H9 (cell line): Measurements from ENCODE around the gene VAMP8. TPM values are rescaled to one million over a fixed set of nuclear protein-coding genes. Genes with fewer than 3 reads are reported as not detected.

Experiments
- DNase-seq: peaks from one replicate; pipeline ENCODE4 v3.0.0-alpha.2; 2017
- H2AFZ ChIP-seq: one replicate; pipeline ENCODE4 v1.6.1; 2013; ENCODE audit warnings: mild to moderate bottlenecking, low read length, control low read depth, moderate library complexity
- H2AK5ac ChIP-seq: 2 replicates; pipeline ENCODE4 v1.6.1; 2013; ENCODE audit warnings: low read length, control low read depth, mixed read lengths; ENCODE audit not compliant: insufficient read length
- H2BK120ac ChIP-seq: one replicate; pipeline ENCODE4 v1.6.1; 2013; ENCODE audit warnings: low read depth, mild to moderate bottlenecking, low read length, control low read depth, inconsistent platforms; ENCODE audit not compliant: poor library complexity, severe bottlenecking
- H2BK12ac ChIP-seq: 2 replicates; pipeline ENCODE4 v1.6.1; 2013; ENCODE audit warnings: low read length, control low read depth, mixed read lengths, low read depth; ENCODE audit not compliant: insufficient read length
- H2BK15ac ChIP-seq: 2 replicates; pipeline ENCODE4 v1.6.1; 2013; ENCODE audit warnings: low read depth, low read length, control low read depth
- H2BK20ac ChIP-seq: one replicate; pipeline ENCODE4 v1.6.1; 2013; ENCODE audit warnings: low read depth, mild to moderate bottlenecking, low read length, control low read depth, inconsistent platforms; ENCODE audit not compliant: poor library complexity, severe bottlenecking
- H2BK5ac ChIP-seq: 2 replicates; pipeline ENCODE4 v1.6.1; 2013; ENCODE audit warnings: low read length, control low read depth, mixed read lengths; ENCODE audit not compliant: insufficient read length
- H3K14ac ChIP-seq: 2 replicates; pipeline ENCODE4 v1.6.1; 2013; ENCODE audit warnings: low read length, control low read depth; ENCODE audit not compliant: insufficient read depth
- H3K18ac ChIP-seq: 2 replicates; pipeline ENCODE4 v1.6.1; 2013; ENCODE audit warnings: low read depth, mild to moderate bottlenecking, mixed read lengths, low read length, control low read depth; ENCODE audit not compliant: insufficient read length
- H3K23ac ChIP-seq: 2 replicates; pipeline ENCODE4 v1.6.1; 2013; ENCODE audit warnings: low read length, control low read depth, mixed read lengths, low read depth; ENCODE audit not compliant: insufficient read length
- H3K23me2 ChIP-seq: 2 replicates; pipeline ENCODE4 v1.6.1; 2013; ENCODE audit warnings: low read depth, mild to moderate bottlenecking, mixed read lengths, low read length, control low read depth; ENCODE audit not compliant: insufficient read length, poor library complexity, severe bottlenecking
- H3K27ac ChIP-seq: 2 replicates; pipeline ENCODE4 v1.5.1; 2013; ENCODE audit warnings: low read length, control low read depth, mixed read lengths, low read depth; ENCODE audit not compliant: insufficient read length
- H3K27me3 ChIP-seq: 2 replicates; pipeline ENCODE4 v1.6.1; 2013; ENCODE audit warnings: low read length, control low read depth, inconsistent platforms; ENCODE audit not compliant: insufficient read depth
- H3K4ac ChIP-seq: 2 replicates; pipeline ENCODE4 v1.6.1; 2013; ENCODE audit warnings: low read depth, mild to moderate bottlenecking, control low read depth, inconsistent platforms, low read length, moderate library complexity
- H3K4me1 ChIP-seq: 2 replicates; pipeline ENCODE4 v1.6.1; 2013; ENCODE audit warnings: low read length, control low read depth, inconsistent platforms; ENCODE audit not compliant: insufficient read depth
- H3K4me2 ChIP-seq: 2 replicates; pipeline ENCODE4 v1.6.1; 2013; ENCODE audit warnings: low read length, control low read depth, mixed read lengths; ENCODE audit not compliant: insufficient read length, insufficient read depth
- H3K56ac ChIP-seq: 2 replicates; pipeline ENCODE4 v1.6.1; 2013; ENCODE audit warnings: low read depth, mild to moderate bottlenecking, mixed read lengths, low read length, control low read depth; ENCODE audit not compliant: insufficient read length
- H3K79me1 ChIP-seq: 2 replicates; pipeline ENCODE4 v1.6.1; 2013; ENCODE audit warnings: low read depth, mild to moderate bottlenecking, moderate library complexity, low read length, control low read depth, inconsistent platforms; ENCODE audit not compliant: insufficient read depth, poor library complexity, severe bottlenecking
- H3K79me2 ChIP-seq: 2 replicates; pipeline ENCODE4 v1.6.1; 2013; ENCODE audit warnings: low read length, control low read depth, inconsistent platforms; ENCODE audit not compliant: insufficient read depth
- H3K9ac ChIP-seq: 2 replicates; pipeline ENCODE4 v1.6.1; 2013; ENCODE audit warnings: low read length, control low read depth, mixed read lengths; ENCODE audit not compliant: insufficient read length; ENCODE audit errors: extremely low read depth
- H3K9me3 ChIP-seq: one replicate; pipeline ENCODE4 v1.6.1; 2013; ENCODE audit warnings: low read depth, low read length, inconsistent platforms; ENCODE audit not compliant: control insufficient read depth
- H3T11ph ChIP-seq: one replicate; pipeline ENCODE4 v1.6.1; 2013; ENCODE audit warnings: mild to moderate bottlenecking, low read length, control low read depth, inconsistent platforms
- H4K20me1 ChIP-seq: one replicate; pipeline ENCODE4 v1.6.1; 2013; ENCODE audit not compliant: control insufficient read depth, insufficient read length, insufficient read depth
- H4K5ac ChIP-seq: 2 replicates; pipeline ENCODE4 v1.6.1; 2013; ENCODE audit warnings: low read depth, mild to moderate bottlenecking, mixed read lengths, low read length, control low read depth; ENCODE audit not compliant: insufficient read length
- H4K8ac ChIP-seq: replicated peaks from 2 replicates; pipeline ENCODE4 v1.6.1; 2013; ENCODE audit warnings: low read length, control low read depth, mixed read lengths, low read depth; ENCODE audit not compliant: insufficient read length
- H4K91ac ChIP-seq: 2 replicates; pipeline ENCODE4 v1.6.1; 2013; ENCODE audit warnings: low read depth, mild to moderate bottlenecking, moderate library complexity, mixed read lengths, low read length, control low read depth; ENCODE audit not compliant: insufficient read length
- H3K27ac Mint-ChIP-seq, 3 experiments: 2 replicates in 2 of 3; 3 replicates in 1 of 3; pipeline ENCODE4 v1.8.0; 2020 to 2021; ENCODE audit warnings: mixed read lengths in 3 of 3, mild to moderate bottlenecking in 1 of 3, moderate library complexity in 1 of 3
- H3K27me3 Mint-ChIP-seq: 2 replicates; pipeline ENCODE4 v1.8.0; 2021; ENCODE audit warnings: low read depth, mild to moderate bottlenecking, moderate library complexity, mixed read lengths
- H3K36me3 Mint-ChIP-seq, 3 experiments: 2 replicates in 2 of 3; 3 replicates in 1 of 3; pipeline ENCODE4 v1.8.0; 2020 to 2021; ENCODE audit warnings: low read depth in 3 of 3, mixed read lengths in 3 of 3; ENCODE audit not compliant: insufficient read depth in 1 of 3
- H3K4me1 Mint-ChIP-seq, 2 experiments: 2 replicates each; pipeline ENCODE4 v1.8.0; 2020; ENCODE audit warnings: mixed read lengths in 2 of 2
- H3K4me3 Mint-ChIP-seq, 2 experiments: 2 replicates in 1 of 2; 3 replicates in 1 of 2; pipeline ENCODE4 v1.8.0; 2020 to 2021; ENCODE audit warnings: mild to moderate bottlenecking in 2 of 2, mixed read lengths in 2 of 2, moderate library complexity in 1 of 2
- H3K9me3 Mint-ChIP-seq, 2 experiments: 2 replicates in 1 of 2; 3 replicates in 1 of 2; pipeline ENCODE4 v1.8.0; 2020; ENCODE audit warnings: mild to moderate bottlenecking in 2 of 2, mixed read lengths in 2 of 2, moderate library complexity in 1 of 2
- WGBS: extraction: QIAGEN DNeasy Blood & Tissue Kit; methylation state at CpG from one replicate; pipeline ENCODE4 v1.1.7; 2013; ENCODE audit warnings: missing lambda C conversion rate, low lambda C conversion rate, mixed read lengths; ENCODE audit not compliant: insufficient read length; ENCODE audit errors: extremely low coverage; 5-methylcytosine and 5-hydroxymethylcytosine counted together
- total RNA-seq: library from RNA; stranded (reverse); gene quantifications from 2 replicates; pipeline ENCODE4 v1.2.1, GENCODE V29; 2021
- TF ChIP-seq, protein P1 (sequence below): fragments of 200-600 bp; sonication (generic); conservative IDR thresholded peaks from 3 replicates; pipeline ENCODE4 v1.8.0; 2021; ENCODE audit warnings: antibody characterized with exemption, mild to moderate bottlenecking

The VAMP8 gene
- total RNA-seq, 1 experiment from 2014 or later: 33.4 TPM

- Histone ChIP-seq H3K9ac (no peak overlapping the region), H2AK5ac (no peak overlapping the region), H3K23me2 (peaks cover 7% of the 10 kb centered on the region), H3T11ph (no peak overlapping the region), H2BK5ac (no peak overlapping the region), H2BK120ac (no peak overlapping the region), H3K18ac (no peak overlapping the region), H3K9me3 (no peaks in the 10 kb centered on the region), H3K14ac (no peak overlapping the region), H2BK20ac (no peak overlapping the region), H2BK12ac (no peak overlapping the region), H4K91ac (no peak overlapping the region), H3K27me3 (peaks cover 5% of the 10 kb centered on the region; the same call in 1 of the 2 replicates), H4K20me1 (no peaks in the 10 kb centered on the region), H2AFZ (no peak overlapping the region), H4K5ac (no peak overlapping the region), H3K56ac (no peak overlapping the region), H4K8ac (no peak overlapping the region), H3K23ac (no peak overlapping the region), H3K4me1 (no peaks in the 10 kb centered on the region; the same call in 1 of the 2 replicates), H3K79me2 (no peaks in the 10 kb centered on the region), H2BK15ac (no peak overlapping the region), H3K4ac (no peak overlapping the region), H3K4me2 (no peak overlapping the region), H3K79me1 (no peaks in the 10 kb centered on the region), H3K27ac (no peak overlapping the region)
- WGBS: no CpG with 5 or more reads among the region's 4 CpGs
- TF ChIP-seq, protein P1, sequence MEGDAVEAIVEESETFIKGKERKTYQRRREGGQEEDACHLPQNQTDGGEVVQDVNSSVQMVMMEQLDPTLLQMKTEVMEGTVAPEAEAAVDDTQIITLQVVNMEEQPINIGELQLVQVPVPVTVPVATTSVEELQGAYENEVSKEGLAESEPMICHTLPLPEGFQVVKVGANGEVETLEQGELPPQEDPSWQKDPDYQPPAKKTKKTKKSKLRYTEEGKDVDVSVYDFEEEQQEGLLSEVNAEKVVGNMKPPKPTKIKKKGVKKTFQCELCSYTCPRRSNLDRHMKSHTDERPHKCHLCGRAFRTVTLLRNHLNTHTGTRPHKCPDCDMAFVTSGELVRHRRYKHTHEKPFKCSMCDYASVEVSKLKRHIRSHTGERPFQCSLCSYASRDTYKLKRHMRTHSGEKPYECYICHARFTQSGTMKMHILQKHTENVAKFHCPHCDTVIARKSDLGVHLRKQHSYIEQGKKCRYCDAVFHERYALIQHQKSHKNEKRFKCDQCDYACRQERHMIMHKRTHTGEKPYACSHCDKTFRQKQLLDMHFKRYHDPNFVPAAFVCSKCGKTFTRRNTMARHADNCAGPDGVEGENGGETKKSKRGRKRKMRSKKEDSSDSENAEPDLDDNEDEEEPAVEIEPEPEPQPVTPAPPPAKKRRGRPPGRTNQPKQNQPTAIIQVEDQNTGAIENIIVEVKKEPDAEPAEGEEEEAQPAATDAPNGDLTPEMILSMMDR: no peak
- Mint-ChIP-seq H3K4me1 (peaks cover 0 to 2% of the 10 kb centered on the region in 2 experiments; a peak in 1 of 4 replicates), H3K9me3 (no peaks in the 10 kb centered on the region; a peak in 1 of 5 replicates), H3K27ac (no peak overlapping the region), H3K36me3 (no peaks in the 10 kb centered on the region; a peak in 1 of 7 replicates), H3K27me3 (peaks cover 32% of the 10 kb centered on the region), H3K4me3 (no peak overlapping the region)
- DNase-seq: no peak
Measured at GRCh38 chr2:85588645-85589044, 11.3 kb downstream of the VAMP8 start.
